IPS-18c (cell line): ENCODE measurements around the gene ATXN7L3.
"Not testable (repeated sequence)": the region's sequence is repeated elsewhere in the genome, so short reads cannot be mapped to it uniquely, and the experiment has no call there.

Experiments used
- H3K4me3 ChIP-seq: 2 replicates; pipeline ENCODE4 v1.7.0; 2013; ENCODE audit warnings: low read depth, mild to moderate bottlenecking, low read length, moderate library complexity; ENCODE audit not compliant: insufficient read depth
- H3K9me3 ChIP-seq: one replicate; pipeline ENCODE4 v1.6.1; 2013; ENCODE audit warnings: mild to moderate bottlenecking, low read length, moderate library complexity; ENCODE audit not compliant: control insufficient read depth, insufficient read depth

Gene ATXN7L3

GRCh38 chr17:44159519-44160210 lies 40.0 kb downstream of the ATXN7L3 start:
- Histone ChIP-seq H3K9me3 (no peaks in the 10 kb centered on the region), H3K4me3 (no peak overlapping the region)

- Histone ChIP-seq H3K4me3 (no peak overlapping the region), H3K9me3 (no peaks in the 10 kb centered on the region)
Observed at GRCh38 chr17:44155488-44155887, 44.2 kb downstream of the ATXN7L3 start.

- Histone ChIP-seq H3K9me3 (peaks cover 3% of the 10 kb centered on the region), H3K4me3 (no peak overlapping the region)
Observed at GRCh38 chr17:44152875-44153274, 46.8 kb downstream of the ATXN7L3 start.

GRCh38 chr17:44149750-44150329 lies 49.8 kb downstream of the ATXN7L3 start:
- Histone ChIP-seq H3K9me3 (peaks cover 3% of the 10 kb centered on the region), H3K4me3 (no peak overlapping the region)

GRCh38 chr17:44149066-44149465 lies 50.6 kb downstream of the ATXN7L3 start:
- H3K9me3 ChIP-seq, H3K4me3 ChIP-seq: not testable (repeated sequence)

GRCh38 chr17:44147812-44148211 lies 51.9 kb downstream of the ATXN7L3 start:
- peaks cover 3% of the 10 kb centered on the region for H3K9me3 ChIP-seq
- no peak overlapping the region for H3K4me3 ChIP-seq

- Histone ChIP-seq H3K4me3 (no peak overlapping the region), H3K9me3 (peaks cover 3% of the 10 kb centered on the region)
Observed at GRCh38 chr17:44146375-44147346, 53.0 kb downstream of the ATXN7L3 start.

- Histone ChIP-seq H3K9me3 (peaks cover 2% of the 10 kb centered on the region), H3K4me3 (no peak overlapping the region)
Observed at GRCh38 chr17:44144966-44145739, 54.5 kb downstream of the ATXN7L3 start.

GRCh38 chr17:44143921-44144320 lies 55.8 kb downstream of the ATXN7L3 start:
- H3K9me3 ChIP-seq, H3K4me3 ChIP-seq: not testable (repeated sequence)
